KOPT-K1 (cell line): ENCODE results near the gene XYLT1.
"Not testable (repeated sequence)": the region's sequence is repeated elsewhere in the genome, so short reads cannot be mapped to it uniquely, and the experiment has no call there.

ENCODE experiments used
- H3K27ac ChIP-seq: fragments of 200-600 bp; sonication (generic); 2 replicates; pipeline ENCODE4 v1.5.1; 2016; ENCODE audit warnings: antibody characterized with exemption, mild to moderate bottlenecking, low read depth, low read length; ENCODE audit not compliant: poor library complexity, severe bottlenecking
- H3K36me3 ChIP-seq: fragments of 200-600 bp; sonication (generic); 2 replicates; pipeline ENCODE4 v1.5.1; 2017; ENCODE audit warnings: antibody characterized with exemption, mild to moderate bottlenecking, low read length, moderate library complexity; ENCODE audit not compliant: insufficient read depth
- H3K9me3 ChIP-seq: fragments of 200-600 bp; sonication (generic); 2 replicates; pipeline ENCODE4 v1.5.1; 2017; ENCODE audit warnings: antibody characterized with exemption, low read length, mild to moderate bottlenecking; ENCODE audit not compliant: insufficient read depth, poor library complexity, severe bottlenecking

Gene XYLT1

DNA sequence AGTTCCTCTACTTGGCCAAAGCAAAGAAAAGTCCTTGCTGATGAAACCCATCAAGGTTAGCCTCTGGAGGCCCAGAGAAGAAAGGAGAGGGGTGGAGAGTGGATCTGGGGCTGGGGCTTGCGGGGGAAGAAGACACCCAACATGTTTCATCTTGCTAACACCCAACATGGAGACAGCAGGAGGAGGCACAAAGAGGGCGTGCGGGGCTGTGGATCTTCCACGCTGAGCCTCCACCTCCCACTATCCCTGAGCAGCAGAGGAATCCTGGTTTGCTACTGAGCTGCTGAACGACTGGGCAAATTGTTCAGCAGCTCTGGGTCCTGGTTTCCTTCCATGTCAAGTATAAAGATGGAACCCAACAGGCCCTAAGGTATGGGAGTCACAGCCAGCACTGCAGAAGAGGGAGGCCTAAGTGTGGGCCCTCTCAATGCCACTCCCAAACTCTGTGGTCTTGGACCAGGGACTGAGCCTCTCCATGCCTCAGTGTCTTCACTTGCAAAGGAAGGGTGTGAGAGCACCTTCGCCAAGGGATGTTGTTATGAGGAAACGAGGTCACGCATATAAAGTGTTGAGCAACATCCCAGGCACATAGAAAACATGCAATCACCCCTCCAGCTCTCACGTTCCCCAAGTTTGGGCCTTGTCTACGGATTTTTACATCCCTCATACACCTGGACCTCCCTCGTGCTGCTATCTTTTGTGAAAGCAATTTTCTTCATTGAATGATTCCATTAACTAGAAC is 122.5 kb downstream of the XYLT1 start:
- H3K27ac ChIP-seq: peak overlapping the region; percentile 43
- H3K9me3 ChIP-seq: no peaks in the 10 kb centered on the region
- no peaks in the 10 kb centered on the region for H3K36me3 ChIP-seq

GRCh38 chr16:17347624-17348023 is 123.1 kb downstream of the XYLT1 start:
- H3K36me3 ChIP-seq: no peaks in the 10 kb centered on the region
- H3K27ac ChIP-seq: peak overlapping the region; percentile 43
- no peaks in the 10 kb centered on the region for H3K9me3 ChIP-seq

GRCh38 chr16:17346621-17347569 is 123.9 kb downstream of the XYLT1 start:
- Histone ChIP-seq H3K36me3 (no peaks in the 10 kb centered on the region), H3K9me3 (no peaks in the 10 kb centered on the region), H3K27ac (peak overlapping the region; percentile 43)

- Histone ChIP-seq H3K27ac (no peak overlapping the region), H3K9me3 (no peaks in the 10 kb centered on the region), H3K36me3 (no peaks in the 10 kb centered on the region)
Measured at GRCh38 chr16:17345043-17345442, 125.7 kb downstream of the XYLT1 start.

DNA sequence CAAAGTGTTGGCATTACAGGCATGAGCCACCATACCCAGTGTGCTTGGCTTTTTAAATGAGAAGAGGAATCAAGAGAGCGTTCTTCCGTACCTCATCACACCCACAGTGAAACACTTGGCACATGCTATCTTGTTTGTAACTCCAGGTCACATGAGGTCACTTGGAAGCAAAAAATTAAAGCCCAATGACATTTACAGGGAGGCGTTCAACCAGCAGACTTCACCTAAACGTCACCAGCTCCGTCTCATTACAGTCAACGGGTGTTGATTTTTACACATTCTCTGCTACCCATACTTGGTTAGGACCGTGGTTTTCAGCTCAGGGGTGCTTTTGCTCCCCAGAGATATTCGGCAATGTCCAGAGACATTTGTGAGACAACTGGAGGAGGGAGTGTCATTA is 127.0 kb downstream of the XYLT1 start:
- H3K36me3 ChIP-seq: no peaks in the 10 kb centered on the region
- H3K27ac ChIP-seq: no peak overlapping the region
- H3K9me3 ChIP-seq: no peaks in the 10 kb centered on the region

DNA sequence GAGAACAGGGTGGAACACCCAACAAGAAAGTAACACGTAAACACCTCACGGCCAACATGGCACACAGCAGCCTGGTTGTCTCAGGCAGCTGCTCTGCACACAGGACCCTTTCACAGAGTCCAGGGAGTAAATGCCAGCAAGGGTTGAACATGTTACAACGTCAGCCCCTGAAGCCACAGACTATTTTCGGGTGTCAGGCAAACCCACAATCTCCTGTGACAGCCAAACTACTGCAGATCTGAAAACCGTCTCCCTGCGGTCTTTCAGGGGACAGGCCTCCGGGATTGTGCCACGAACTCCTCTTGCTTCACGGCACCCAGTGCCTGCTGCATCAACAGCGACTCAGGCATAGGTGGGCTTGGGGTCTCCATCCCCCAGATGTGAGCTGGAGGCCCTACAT is 127.7 kb downstream of the XYLT1 start:
- no peaks in the 10 kb centered on the region for H3K9me3 ChIP-seq
- H3K36me3 ChIP-seq: no peaks in the 10 kb centered on the region
- no peak overlapping the region for H3K27ac ChIP-seq

- Histone ChIP-seq H3K36me3 (no peaks in the 10 kb centered on the region), H3K9me3 (no peaks in the 10 kb centered on the region), H3K27ac (no peak overlapping the region)
Measured at GRCh38 chr16:17342031-17342430, 128.7 kb downstream of the XYLT1 start.

DNA sequence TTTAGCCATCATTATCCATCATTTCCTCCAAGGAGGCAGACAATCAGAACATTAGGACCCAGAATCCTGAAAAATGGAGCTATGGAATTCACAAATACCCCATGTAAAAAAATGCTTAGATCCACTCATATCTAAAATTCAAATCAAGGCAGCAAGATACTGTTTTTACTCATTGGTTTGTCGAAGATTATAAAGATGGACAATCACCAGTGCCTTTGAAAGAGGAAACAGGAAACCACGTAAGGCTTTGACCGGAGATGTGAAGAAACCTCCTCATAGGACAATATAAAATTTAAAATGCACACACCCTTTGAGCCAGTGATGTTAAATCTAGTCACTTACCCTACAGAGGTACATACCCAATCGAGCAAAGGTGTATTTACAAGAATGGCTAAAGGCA is 130.0 kb downstream of the XYLT1 start:
- H3K27ac ChIP-seq: no peak overlapping the region
- no peaks in the 10 kb centered on the region for H3K9me3 ChIP-seq
- H3K36me3 ChIP-seq: no peaks in the 10 kb centered on the region

DNA sequence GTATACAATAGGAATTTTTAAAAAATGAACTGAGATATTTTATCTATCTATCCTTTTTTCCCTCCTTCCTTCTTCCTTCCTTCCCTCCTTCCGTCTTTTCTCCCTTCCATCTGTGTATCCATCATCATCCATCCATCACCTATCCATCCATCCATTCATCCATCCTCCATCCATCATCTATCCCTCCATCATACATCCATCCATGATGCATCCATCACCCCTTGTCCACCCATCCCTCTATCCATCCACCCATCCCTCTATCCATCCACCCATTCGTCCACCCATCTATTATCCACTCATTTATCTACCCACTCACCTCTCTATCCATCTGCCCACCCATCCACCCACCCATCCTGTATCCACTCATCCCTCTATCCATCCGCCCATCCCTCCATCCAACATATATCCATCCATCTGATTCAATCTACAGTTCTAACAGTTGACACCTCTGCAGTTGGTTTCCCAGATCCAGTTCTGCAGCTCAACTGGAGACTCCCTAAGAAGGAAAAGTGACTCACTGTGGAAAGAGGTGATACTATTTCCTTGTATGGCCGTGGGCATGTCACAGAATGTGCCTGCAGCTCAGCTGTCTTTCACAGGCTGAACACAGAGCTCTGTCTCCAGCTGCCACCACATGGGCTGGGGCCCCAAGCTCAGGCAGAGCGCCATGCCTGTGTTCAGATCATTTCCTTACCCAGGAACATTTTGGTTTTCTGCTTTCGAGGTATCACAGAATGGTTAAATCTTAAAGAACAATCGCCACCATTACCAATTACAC is 130.8 kb downstream of the XYLT1 start:
- H3K9me3 ChIP-seq: no peaks in the 10 kb centered on the region
- no peaks in the 10 kb centered on the region for H3K36me3 ChIP-seq
- no peak overlapping the region for H3K27ac ChIP-seq

GRCh38 chr16:17338244-17338643 is 132.5 kb downstream of the XYLT1 start:
- Histone ChIP-seq H3K27ac (no peak overlapping the region), H3K9me3 (no peaks in the 10 kb centered on the region), H3K36me3 (no peaks in the 10 kb centered on the region)

- Histone ChIP-seq H3K27ac (no peak overlapping the region), H3K36me3 (no peaks in the 10 kb centered on the region), H3K9me3 (no peaks in the 10 kb centered on the region)
Measured at GRCh38 chr16:17336530-17336900, 134.2 kb downstream of the XYLT1 start.

GRCh38 chr16:17335826-17336529 is 134.8 kb downstream of the XYLT1 start:
- H3K27ac ChIP-seq: no peak overlapping the region

GRCh38 chr16:17335406-17335805 is 135.4 kb downstream of the XYLT1 start:
- H3K9me3 ChIP-seq, H3K27ac ChIP-seq, H3K36me3 ChIP-seq: not testable (repeated sequence)

More at GRCh38 chr16:17335826-17336529, 134.8 kb downstream of the XYLT1 start:
- H3K9me3 ChIP-seq: no peaks in the 10 kb centered on the region
- H3K36me3 ChIP-seq: no peaks in the 10 kb centered on the region

GRCh38 chr16:17334096-17334495 is 136.7 kb downstream of the XYLT1 start:
- Histone ChIP-seq H3K9me3 (no peaks in the 10 kb centered on the region), H3K27ac (no peak overlapping the region), H3K36me3 (no peaks in the 10 kb centered on the region)
